HCT116 (cell line): ENCODE data around the gene CUZD1. TPM values are rescaled to one million over a fixed set of nuclear protein-coding genes. Genes with fewer than 3 reads are reported as not detected.

ENCODE experiments used
- ATAC-seq: fragments of 200-7000 bp; cut with Tn5 transposase; 2 replicates; pipeline ENCODE4 v1.9.1; 2020; ENCODE audit warnings: mild to moderate bottlenecking, moderate library complexity
- BruUV-seq: library from RNA; stranded (reverse); fragments of 400-500 nt; replicated peaks from 2 replicates; lab custom pipeline; 2021; lab: Mats Ljungman, UMichigan
- CTCF ChIA-PET: fragments of 300-600 bp; sonication (Branson Sonifier 250); formaldehyde crosslinking; loops from one replicate; lab custom pipeline; 2021; ENCODE audit warnings: antibody characterized with exemption; lab: Charles Lee
- POLR2A ChIA-PET: fragments of 300-600, 350-600 bp; sonication (Branson Sonifier 250); formaldehyde crosslinking; loops from one replicate; lab custom pipeline; 2021; ENCODE audit warnings: antibody characterized with exemption; lab: Charles Lee
- RAD21 ChIA-PET, 2 experiments: fragments of 300-600 bp; sonication (Branson Sonifier 250); formaldehyde crosslinking; loops; one replicate each; lab custom pipeline; 2023; ENCODE audit warnings: low total read pairs in 2 of 2; ENCODE audit not compliant: uncharacterized antibody in 2 of 2, unreplicated experiment in 2 of 2, low non-redundant PET in 1 of 2; lab: Charles Lee
- DNase-seq: peaks from one replicate; pipeline ENCODE4 v3.0.0-alpha.2; 2010; ENCODE audit warnings: low read depth, low spot score
- H2AFZ ChIP-seq: fragments of 200-600 bp; shearing (Covaris generic), sonication (generic); 2 replicates; pipeline ENCODE4 v1.6.1; 2017; ENCODE audit warnings: low read depth, mixed run types, mixed read lengths, antibody characterized with exemption, low read length; ENCODE audit not compliant: poor library complexity, severe bottlenecking
- H3K27ac ChIP-seq: 2 replicates; pipeline ENCODE4 v1.5.1; 2012; ENCODE audit warnings: low read depth, low read length
- H3K27me3 ChIP-seq: fragments of 200-600 bp; sonication (generic); 2 replicates; pipeline ENCODE4 v1.6.1; 2016; ENCODE audit warnings: mixed run types, low read length, mixed read lengths; ENCODE audit not compliant: insufficient read depth
- H3K36me3 ChIP-seq, 2 experiments: fragments of 200-500 bp in 1 of 2; fragments of 200-600 bp in 1 of 2; sonication (Bioruptor generic) in 1 of 2; sonication (generic) in 1 of 2; 2 replicates each; pipeline versions ENCODE4 v1.5.1 to v1.6.1; 2014 to 2016; ENCODE audit warnings: low read length in 2 of 2, inconsistent platforms in 1 of 2, mixed read lengths in 1 of 2, mixed run types in 1 of 2; ENCODE audit not compliant: insufficient read depth in 2 of 2, control insufficient read depth in 1 of 2
- H3K4me1 ChIP-seq, 2 experiments: fragments of 200-600 bp in 1 of 2; sonication (generic) in 1 of 2; 2 replicates each; pipeline versions ENCODE4 v1.5.1 to v1.6.1; 2012 to 2017; ENCODE audit warnings: low read length in 2 of 2, inconsistent platforms in 1 of 2, mild to moderate bottlenecking in 1 of 2, mixed read lengths in 1 of 2, mixed run types in 1 of 2, moderate library complexity in 1 of 2; ENCODE audit not compliant: insufficient read depth in 2 of 2, control insufficient read depth in 1 of 2
- H3K4me2 ChIP-seq: fragments of 200-600 bp; sonication (generic); 2 replicates; pipeline ENCODE4 v1.6.1; 2017; ENCODE audit warnings: mixed run types, low read length, mixed read lengths
- H3K4me3 ChIP-seq, 2 experiments: fragments of 200-600 bp in 1 of 2; sonication (generic) in 1 of 2; replicated peaks in 1 of 2; 2 replicates each; pipeline ENCODE4 v1.5.1; 2011 to 2016; ENCODE audit warnings: low read length in 2 of 2, control low read depth in 1 of 2, low read depth in 1 of 2, mild to moderate bottlenecking in 1 of 2, mixed read lengths in 1 of 2, mixed run types in 1 of 2
- H3K79me2 ChIP-seq: fragments of 200-600 bp; sonication (generic); 2 replicates; pipeline ENCODE4 v1.6.1; 2017; ENCODE audit warnings: mild to moderate bottlenecking, mixed run types, low read length, moderate library complexity, mixed read lengths; ENCODE audit not compliant: insufficient read depth
- H3K9ac ChIP-seq: fragments of 200-600 bp; sonication (generic); 2 replicates; pipeline ENCODE4 v1.6.1; 2016; ENCODE audit warnings: low read length, mixed read lengths
- H3K9me2 ChIP-seq: fragments of 200-600 bp; sonication (generic), shearing (Covaris generic); 2 replicates; pipeline ENCODE4 v1.6.1; 2017; ENCODE audit warnings: mixed run types, mild to moderate bottlenecking, moderate library complexity; ENCODE audit not compliant: insufficient read depth
- H3K9me3 ChIP-seq, 2 experiments: fragments of 200-500 bp in 1 of 2; fragments of 200-600 bp in 1 of 2; sonication (Bioruptor generic) in 1 of 2; sonication (generic) in 1 of 2; 2 replicates each; pipeline ENCODE4 v1.6.1; 2014 to 2017; ENCODE audit warnings: low read length in 2 of 2, mixed read lengths in 2 of 2, inconsistent platforms in 1 of 2, low read depth in 1 of 2, mild to moderate bottlenecking in 1 of 2, mixed run types in 1 of 2, moderate library complexity in 1 of 2; ENCODE audit not compliant: control insufficient read depth in 1 of 2, insufficient read depth in 1 of 2
- H4K20me1 ChIP-seq: fragments of 200-600 bp; sonication (generic), shearing (Covaris generic); 2 replicates; pipeline ENCODE4 v1.6.1; 2017; ENCODE audit warnings: mixed run types, mild to moderate bottlenecking, moderate library complexity; ENCODE audit not compliant: insufficient read depth
- CBX3 ChIP-seq: IDR thresholded peaks from 2 replicates; pipeline ENCODE4 v1.6.1; 2012; ENCODE audit warnings: low read depth
- ELF1 ChIP-seq: IDR thresholded peaks from 2 replicates; pipeline ENCODE4 v1.6.1; 2012; ENCODE audit warnings: low read depth, borderline replicate concordance
- EZH2 ChIP-seq: fragments of 200-600 bp; sonication (generic); IDR thresholded peaks from 2 replicates; pipeline ENCODE4 v1.6.1; 2017; ENCODE audit warnings: antibody characterized with exemption, mixed run types
- MAX ChIP-seq: IDR thresholded peaks from 2 replicates; pipeline ENCODE4 v1.6.1; 2012
- POLR2A ChIP-seq: IDR thresholded peaks from 2 replicates; pipeline ENCODE4 v1.7.0; 2011; ENCODE audit warnings: borderline replicate concordance; ENCODE audit not compliant: insufficient read depth, insufficient read length; ENCODE audit errors: extremely low read depth
- intact Hi-C: fragments of 100-400 bp; cut with micrococcal nuclease; formaldehyde crosslinking; loops from 2 replicates; pipeline ENCODE4 v1.10.0; 2022
- total RNA-seq: library from RNA; stranded (reverse); gene quantifications from one replicate; pipeline ENCODE4 v1.2.1, GENCODE V29; 2021; ENCODE audit not compliant: unreplicated experiment

CUZD1 gene
- total RNA-seq, 1 experiment from 2014 or later, result 1.7 TPM

- ATAC-seq, result no peak
- ChIA-PET RAD21 (no interaction called here), POLR2A (no interaction called here), CTCF (no interaction called here)
- no peaks in the 10 kb centered on the region for H3K9me2 ChIP-seq
- H3K27me3 ChIP-seq, result peaks cover 68% of the 10 kb centered on the region
- H3K4me1 ChIP-seq, result no peaks in the 10 kb centered on the region
- H3K9ac ChIP-seq, result no peak overlapping the region
- TF ChIP-seq MAX (no peak), ELF1 (no peak)
- H4K20me1 ChIP-seq, result no peaks in the 10 kb centered on the region
- H3K27ac ChIP-seq, result no peak overlapping the region
- no peaks in the 10 kb centered on the region for H3K9me3 ChIP-seq
- DNase-seq, result no peak
- H3K36me3 ChIP-seq, result no peaks in the 10 kb centered on the region
- intact Hi-C loops, result no loop called here
- H3K79me2 ChIP-seq, result no peaks in the 10 kb centered on the region
- no peak overlapping the region for H2AFZ ChIP-seq
- BruUV-seq, result no TSS peak
- no peak overlapping the region for H3K4me3 ChIP-seq
- no peak overlapping the region for H3K4me2 ChIP-seq
These were observed 16.9 kb downstream of the CUZD1 start for GRCh38 chr10:122828716-122829255.

- POLR2A ChIA-PET, result no interaction called here
- CTCF ChIA-PET, result no interaction called here
- TF ChIP-seq EZH2 (no peak), CBX3 (no peak), POLR2A (no peak)
These were observed 18.4 kb downstream of the CUZD1 start for GRCh38 chr10:122827302-122827701.

More at GRCh38 chr10:122827302-122827701, 18.4 kb downstream of the CUZD1 start:
- Histone ChIP-seq H3K4me3 (no peak overlapping the region), H3K27me3 (peaks cover 83% of the 10 kb centered on the region), H3K9me2 (no peaks in the 10 kb centered on the region), H3K4me1 (no peaks in the 10 kb centered on the region), H4K20me1 (no peaks in the 10 kb centered on the region), H3K4me2 (no peak overlapping the region), H2AFZ (no peak overlapping the region), H3K9ac (no peak overlapping the region), H3K9me3 (no peaks in the 10 kb centered on the region), H3K36me3 (no peaks in the 10 kb centered on the region), H3K79me2 (no peaks in the 10 kb centered on the region), H3K27ac (no peak overlapping the region)
- DNase-seq (no peak), ATAC-seq (no peak)
- RAD21 ChIA-PET, result no interaction called here
- BruUV-seq, result no TSS peak
- intact Hi-C loops, result no loop called here
